SK-N-SH (cell line): ENCODE data around the gene SFRP5.

Experiments
- CHD2 ChIP-seq: fragments of 150-350 bp; IDR thresholded peaks from 2 replicates; pipeline ENCODE4 v1.6.1; 2018; ENCODE audit warnings: low read length; ENCODE audit not compliant: partially characterized antibody
- CTCF ChIP-seq: fragments of 200-600 bp; sonication (generic); IDR thresholded peaks from 2 replicates; pipeline ENCODE4 v1.6.1; 2017; ENCODE audit warnings: antibody characterized with exemption, mild to moderate bottlenecking, moderate library complexity
- GABPA ChIP-seq: IDR thresholded peaks from 2 replicates; pipeline ENCODE4 v1.4.0; 2012; ENCODE audit warnings: low read depth, mild to moderate bottlenecking
- NFIC ChIP-seq: IDR thresholded peaks from 2 replicates; pipeline ENCODE4 v1.4.0; 2012; ENCODE audit warnings: borderline replicate concordance
- POLR2AphosphoS5 ChIP-seq: IDR thresholded peaks from 2 replicates; pipeline ENCODE4 v1.6.1; 2012; ENCODE audit warnings: low read depth, low read length
- TCF12 ChIP-seq: IDR thresholded peaks from 2 replicates; pipeline ENCODE4 v1.4.0; 2012

- TF ChIP-seq TCF12 (no peak), CHD2 (no peak), CTCF (no peak), POLR2AphosphoS5 (no peak), GABPA (no peak), NFIC (no peak)
Observed at GRCh38 chr10:97811958-97812357, 40.2 kb upstream of the SFRP5 start.
